Endothelial cell of umbilical vein (primary cell): ENCODE measurements around the gene WDR38.

ENCODE experiments used
- EZH2 ChIP-seq: IDR thresholded peaks from 2 replicates; pipeline ENCODE4 v1.6.1; 2012; ENCODE audit warnings: borderline replicate concordance, low read depth, mild to moderate bottlenecking, moderate library complexity, low read length, inconsistent platforms; ENCODE audit not compliant: severe bottlenecking
- FOS ChIP-seq: IDR thresholded peaks from 2 replicates; pipeline ENCODE4 v1.6.1; 2011; ENCODE audit warnings: mild to moderate bottlenecking, low read length, moderate library complexity, borderline replicate concordance; ENCODE audit not compliant: insufficient read depth
- GATA2 ChIP-seq: IDR thresholded peaks from 2 replicates; pipeline ENCODE4 v1.7.0; 2011; ENCODE audit warnings: low read depth, mild to moderate bottlenecking, moderate library complexity, mixed read lengths, low read length; ENCODE audit not compliant: insufficient read length, insufficient read depth
- JUN ChIP-seq: IDR thresholded peaks from 2 replicates; pipeline ENCODE4 v1.6.1; 2011; ENCODE audit warnings: borderline replicate concordance, low read depth; ENCODE audit not compliant: insufficient read length, insufficient read depth
- MAX ChIP-seq: IDR thresholded peaks from 2 replicates; pipeline ENCODE4 v1.6.1; 2011; ENCODE audit not compliant: insufficient read depth, insufficient read length
- MYC ChIP-seq: IDR thresholded peaks from one replicate; pipeline ENCODE4 v1.6.1; 2011; ENCODE audit warnings: mild to moderate bottlenecking, low read depth, low read length
- POLR2A ChIP-seq: IDR thresholded peaks from 2 replicates; pipeline ENCODE4 v1.6.1; 2012; ENCODE audit warnings: low read depth, mild to moderate bottlenecking, control low read depth, low read length
- POLR2AphosphoS5 ChIP-seq: IDR thresholded peaks from 2 replicates; pipeline ENCODE4 v1.6.1; 2012; ENCODE audit warnings: low read depth, mild to moderate bottlenecking, control low read depth, low read length, moderate library complexity; ENCODE audit not compliant: insufficient read depth
- TF ChIP-seq, protein P1 (sequence below), 2 donors: IDR thresholded peaks; 1 replicate in 1 of 2; 2 replicates in 1 of 2; pipeline ENCODE4 v1.5.1; 2011; ENCODE audit warnings: low read length in 2 of 2, mild to moderate bottlenecking in 2 of 2, moderate library complexity in 2 of 2, control low read depth in 1 of 2, inconsistent platforms in 1 of 2, low read depth in 1 of 2; ENCODE audit not compliant: insufficient read depth in 1 of 2; ENCODE audit errors: extremely low read depth in 1 of 2

DNA sequence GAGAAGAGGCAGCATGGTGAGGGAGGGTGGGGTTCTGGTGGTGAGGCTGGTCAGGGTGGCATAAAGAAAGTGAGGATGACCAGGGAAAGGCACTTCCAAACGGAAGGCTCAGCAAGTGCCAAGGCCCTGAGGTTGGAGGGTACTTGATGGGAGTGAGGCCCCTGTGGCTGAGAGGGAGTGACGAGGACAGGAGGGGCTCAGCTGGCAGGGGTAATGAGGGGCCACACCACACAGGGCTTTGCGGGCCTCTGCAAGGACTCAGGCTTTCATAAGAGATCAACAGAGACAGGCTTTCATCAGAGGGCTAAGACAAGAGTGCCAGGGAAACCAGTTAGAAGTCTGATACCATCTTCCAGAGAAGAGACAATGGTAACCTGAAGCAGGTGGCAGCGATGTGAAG, 32.3 kb downstream of the WDR38 start:
- TF ChIP-seq JUN (no peak), EZH2 (no peak), POLR2A (no peak), POLR2AphosphoS5 (no peak), GATA2 (no peak), FOS (no peak), MYC (no peak), MAX (no peak)
- TF ChIP-seq, protein P1, sequence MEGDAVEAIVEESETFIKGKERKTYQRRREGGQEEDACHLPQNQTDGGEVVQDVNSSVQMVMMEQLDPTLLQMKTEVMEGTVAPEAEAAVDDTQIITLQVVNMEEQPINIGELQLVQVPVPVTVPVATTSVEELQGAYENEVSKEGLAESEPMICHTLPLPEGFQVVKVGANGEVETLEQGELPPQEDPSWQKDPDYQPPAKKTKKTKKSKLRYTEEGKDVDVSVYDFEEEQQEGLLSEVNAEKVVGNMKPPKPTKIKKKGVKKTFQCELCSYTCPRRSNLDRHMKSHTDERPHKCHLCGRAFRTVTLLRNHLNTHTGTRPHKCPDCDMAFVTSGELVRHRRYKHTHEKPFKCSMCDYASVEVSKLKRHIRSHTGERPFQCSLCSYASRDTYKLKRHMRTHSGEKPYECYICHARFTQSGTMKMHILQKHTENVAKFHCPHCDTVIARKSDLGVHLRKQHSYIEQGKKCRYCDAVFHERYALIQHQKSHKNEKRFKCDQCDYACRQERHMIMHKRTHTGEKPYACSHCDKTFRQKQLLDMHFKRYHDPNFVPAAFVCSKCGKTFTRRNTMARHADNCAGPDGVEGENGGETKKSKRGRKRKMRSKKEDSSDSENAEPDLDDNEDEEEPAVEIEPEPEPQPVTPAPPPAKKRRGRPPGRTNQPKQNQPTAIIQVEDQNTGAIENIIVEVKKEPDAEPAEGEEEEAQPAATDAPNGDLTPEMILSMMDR (IDR thresholded peaks at IDR 0.05; ENCODE audit: extremely low read depth in 1 of 2, insufficient read depth in 1 of 2, low read depth in 1 of 2, low read length in 2 of 2), result no peak
